Measurements from ENCODE around the gene H2BW2. TPM values are rescaled to one million over a fixed set of nuclear protein-coding genes. Genes with fewer than 3 reads are reported as not detected.
"Not testable (repeated sequence)": the region's sequence is repeated elsewhere in the genome, so short reads cannot be mapped to it uniquely, and the experiment has no call there.

H2BW2 gene
- total RNA-seq, 1 donor from 2014 or later = not detected

DNA sequence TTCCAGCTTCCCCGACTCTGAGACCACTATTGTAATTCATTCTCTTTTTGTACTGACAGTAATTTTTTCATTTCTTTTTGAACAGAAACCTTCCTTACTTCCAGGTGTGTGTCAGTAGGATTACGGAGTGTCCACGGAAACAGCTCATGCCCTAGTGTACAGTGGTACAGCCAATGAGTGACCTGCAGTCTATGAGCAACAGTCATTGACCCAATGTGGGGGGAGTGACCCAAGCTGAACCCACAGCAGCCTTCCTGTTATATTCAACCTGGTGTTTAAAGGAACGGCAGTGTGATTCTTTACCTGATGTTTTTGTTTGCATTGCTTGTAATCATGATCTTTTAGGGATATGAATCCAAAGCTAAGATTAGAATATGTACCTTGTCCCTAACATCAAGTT, 1.2 kb downstream of the H2BW2 start:
- no peak for TF ChIP-seq CTCF (conservative IDR thresholded peaks at IDR 0.05; ENCODE audit: low read depth, low read length)
- no peak overlapping the region for H3K4me3 ChIP-seq (ENCODE audit: low read depth, low read length)
- no peak for DNase-seq (ENCODE audit: low read depth)

DNA sequence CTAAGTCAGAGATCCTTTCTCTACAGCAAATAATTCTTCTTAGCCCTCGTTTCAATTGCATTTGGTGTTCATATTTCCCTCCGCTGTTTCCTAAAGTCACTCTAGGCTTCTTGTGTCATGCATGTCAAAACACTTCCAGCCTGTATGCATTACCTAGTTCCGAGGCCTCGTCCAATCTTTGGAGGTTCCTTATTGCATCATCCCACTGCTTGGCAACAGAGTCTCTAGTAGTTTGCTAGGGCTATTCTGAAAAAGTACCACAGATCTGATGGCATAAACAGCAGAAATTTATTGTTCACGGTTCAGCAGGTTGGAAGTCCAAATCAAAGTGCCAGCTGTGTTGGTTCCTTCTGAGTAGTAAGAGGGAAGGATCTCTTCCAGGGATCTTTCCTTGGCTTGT, 5.9 kb downstream of the H2BW2 start:
- TF ChIP-seq CTCF (conservative IDR thresholded peaks at IDR 0.05; ENCODE audit: low read depth, low read length) = no peak
- H3K4me3 ChIP-seq (ENCODE audit: low read depth, low read length) = no peak overlapping the region
- DNase-seq (ENCODE audit: low read depth) = no peak

DNA sequence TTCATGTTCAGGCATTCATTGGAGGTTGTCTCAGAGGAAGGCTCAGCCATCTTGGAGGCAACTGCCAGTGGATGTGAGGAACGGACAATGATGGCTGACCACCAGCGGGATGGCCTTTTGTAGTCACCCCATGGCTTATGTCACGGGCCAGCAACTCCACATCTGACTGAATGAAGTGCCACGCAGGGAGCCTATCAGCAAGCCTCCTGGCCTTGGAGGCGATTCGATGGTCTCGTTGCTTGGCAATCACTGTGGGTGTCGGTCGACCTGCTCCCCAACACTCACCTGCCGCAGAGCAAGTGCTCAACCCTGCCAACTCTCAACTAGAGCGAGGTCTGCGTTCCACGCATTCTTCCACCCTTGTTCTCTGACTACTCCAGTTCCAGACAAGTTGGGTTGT, 7.4 kb downstream of the H2BW2 start:
- TF ChIP-seq CTCF (conservative IDR thresholded peaks at IDR 0.05; ENCODE audit: low read depth, low read length) = no peak
- H3K4me3 ChIP-seq (ENCODE audit: low read depth, low read length) = no peak overlapping the region
- no peak for DNase-seq (ENCODE audit: low read depth)

GRCh38 chrX:104054956-104055355, 15.2 kb downstream of the H2BW2 start:
- H3K4me3 ChIP-seq (ENCODE audit: low read depth, low read length); DNase-seq (ENCODE audit: low read depth): not testable (repeated sequence)

DNA sequence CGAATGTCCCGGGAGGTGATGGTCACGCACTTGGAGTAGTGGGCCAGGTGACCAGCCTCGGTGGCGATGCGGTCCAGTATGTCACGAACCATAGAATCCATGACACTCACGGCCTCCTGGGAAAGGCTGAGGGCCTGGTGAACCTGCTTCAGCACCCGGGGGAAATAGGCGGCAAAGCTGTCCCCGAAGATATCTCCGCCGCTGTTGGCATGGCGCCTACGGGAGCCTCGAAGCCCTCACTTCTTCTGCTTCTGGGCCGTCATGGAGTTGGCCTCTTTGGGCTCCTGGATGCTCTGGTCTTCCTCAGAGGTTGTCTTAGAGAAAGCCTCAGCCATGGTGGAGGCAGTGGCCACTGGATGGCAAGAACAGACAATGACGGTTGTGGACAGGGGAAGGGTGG, 22.9 kb downstream of the H2BW2 start:
- not testable (repeated sequence) for H3K4me3 ChIP-seq (ENCODE audit: low read depth, low read length)

DNA sequence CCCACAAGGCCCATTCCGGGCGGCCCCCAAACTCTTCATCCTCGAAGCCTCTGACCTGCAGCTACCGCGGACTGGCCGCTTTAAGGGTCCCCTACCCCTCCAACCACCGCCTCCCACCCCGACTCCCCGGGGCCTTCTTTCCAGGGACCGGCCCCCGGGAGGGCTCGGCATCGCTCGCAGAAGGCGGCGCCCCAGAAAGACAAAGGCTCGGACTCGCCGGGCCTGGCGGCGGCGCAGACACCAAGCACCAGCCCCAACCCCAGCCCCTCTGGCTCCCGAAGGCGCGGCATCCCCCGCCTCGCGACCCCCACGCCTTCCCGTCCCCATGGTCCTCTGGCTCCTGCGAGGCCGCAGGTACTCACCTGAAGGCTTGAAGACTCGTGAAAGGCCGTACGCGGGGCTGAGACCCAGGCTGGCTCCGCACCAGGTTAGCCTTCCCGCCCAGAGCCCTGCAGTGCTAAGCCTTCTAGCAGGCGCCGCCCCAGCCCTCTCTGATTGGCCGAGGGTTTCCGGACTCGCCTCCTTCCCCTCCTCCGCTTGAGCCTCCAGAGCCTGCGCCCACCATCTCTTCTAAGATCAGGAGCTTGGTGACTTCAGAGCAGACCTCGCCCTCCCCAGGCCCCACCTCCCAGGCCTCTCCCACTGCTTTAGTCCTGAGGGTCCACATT, 36.2 kb downstream of the H2BW2 start, which contains the start of gene TMSB15C:
TSS of gene TMSB15C (minus strand) at position 459 of the 668 bp plus-strand sequence.
- DNase-seq (ENCODE audit: low read depth) = not testable (repeated sequence)

More for the DNA sequence above, 22.9 kb downstream of the H2BW2 start:
- DNase-seq (ENCODE audit: low read depth) = not testable (repeated sequence)

DNA sequence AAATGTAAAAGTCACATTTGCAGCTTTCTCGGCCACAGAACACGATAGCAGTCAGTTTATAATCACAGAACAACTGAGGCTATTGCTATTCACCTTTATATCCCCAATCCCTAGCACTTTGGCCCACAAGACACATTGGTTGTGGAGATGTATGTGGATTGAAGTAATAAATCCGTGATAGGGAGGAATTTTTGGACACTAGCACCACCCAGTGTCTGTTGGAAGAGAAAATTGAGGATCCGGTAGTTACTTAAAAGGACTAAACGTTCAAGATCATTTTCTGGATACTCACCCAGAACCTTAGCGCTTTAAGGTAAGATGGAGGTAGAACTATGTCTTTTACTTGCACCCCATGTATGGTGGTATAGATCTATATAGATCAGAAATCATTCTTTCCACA, 38.1 kb downstream of the H2BW2 start:
- not testable (repeated sequence) for DNase-seq (ENCODE audit: low read depth); H3K4me3 ChIP-seq (ENCODE audit: low read depth, low read length)

More for the DNA sequence above, 36.2 kb downstream of the H2BW2 start, which contains the start of gene TMSB15C:
- not testable (repeated sequence) for H3K4me3 ChIP-seq (ENCODE audit: low read depth, low read length)

DNA sequence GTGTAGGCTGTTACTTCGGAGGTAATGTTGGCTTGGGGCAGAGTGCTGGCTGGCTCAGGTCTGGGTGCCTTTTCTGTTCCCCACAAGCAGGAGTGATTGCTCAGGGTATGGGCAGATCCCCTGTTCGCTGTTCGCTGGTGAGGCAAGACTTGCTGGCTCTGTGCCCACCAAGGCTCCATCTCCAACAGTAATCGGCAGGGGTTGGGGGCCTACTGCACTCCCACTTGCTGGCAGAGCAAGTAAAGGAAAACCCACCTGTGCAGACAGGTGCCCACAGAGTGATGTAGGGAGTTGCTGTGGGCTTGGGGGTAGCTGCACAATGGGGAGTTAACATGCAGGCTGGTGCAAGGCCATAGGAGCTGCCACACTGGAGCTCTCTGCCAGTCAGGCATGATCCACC, 44.3 kb downstream of the H2BW2 start:
- TF ChIP-seq CTCF (conservative IDR thresholded peaks at IDR 0.05; ENCODE audit: low read depth, low read length) = no peak
- no peak for DNase-seq (ENCODE audit: low read depth)
- H3K4me3 ChIP-seq (ENCODE audit: low read depth, low read length) = no peak overlapping the region

DNA sequence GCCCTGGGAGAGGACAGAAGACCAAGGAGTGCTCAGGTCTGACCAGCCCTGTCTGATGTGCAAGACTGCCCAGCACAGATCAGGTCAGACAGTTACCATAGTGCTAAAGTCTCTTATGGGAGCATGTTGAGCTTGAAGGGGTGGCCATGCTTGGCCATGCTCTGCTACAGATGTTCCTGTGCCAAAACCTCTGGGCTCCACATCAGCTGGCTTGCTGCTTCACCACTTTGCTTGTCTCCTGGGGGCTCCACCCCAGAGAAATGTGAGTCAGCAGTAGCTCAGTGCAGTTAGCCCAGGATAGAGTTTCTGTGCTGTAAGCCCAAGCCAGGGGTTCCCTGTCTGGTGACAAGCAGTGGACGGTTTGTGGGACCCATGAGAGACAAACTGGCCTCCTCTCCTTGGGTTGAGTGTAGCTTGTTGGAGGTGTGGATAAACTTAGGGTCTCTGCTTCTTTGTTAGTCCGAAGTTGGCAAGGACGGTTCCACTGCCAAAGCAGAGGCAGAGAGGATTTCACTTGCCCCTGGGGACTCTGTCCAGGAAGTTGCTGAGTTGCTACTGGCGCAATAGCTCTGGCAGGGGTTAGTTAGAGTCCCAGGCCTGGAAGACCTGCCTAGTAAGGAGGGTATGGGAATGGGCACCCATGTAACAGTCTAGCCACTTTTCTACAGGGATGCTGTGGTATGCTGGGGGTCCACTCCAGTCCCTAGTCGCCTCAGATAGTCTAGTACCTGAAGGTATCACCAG, 45.0 kb downstream of the H2BW2 start:
- H3K4me3 ChIP-seq (ENCODE audit: low read depth, low read length) = no peak overlapping the region
- DNase-seq (ENCODE audit: low read depth) = no peak
- TF ChIP-seq CTCF (conservative IDR thresholded peaks at IDR 0.05; ENCODE audit: low read depth, low read length) = no peak
